GM19468 (cell line): ENCODE measurements around the gene UBE3D.
"Not testable (repeated sequence)": the region's sequence is repeated elsewhere in the genome, so short reads cannot be mapped to it uniquely, and the experiment has no call there.

Source experiments
- ATAC-seq: cut with Tn5 transposase; IDR thresholded peaks from one replicate; pipeline ENCODE4 v1.9.1; 2021; ENCODE audit warnings: mild to moderate bottlenecking, moderate library complexity, moderate number of reproducible peaks; ENCODE audit not compliant: unreplicated experiment; ENCODE audit errors: extremely low read depth

The UBE3D gene

GRCh38 chr6:82924799-82925535, 140.7 kb downstream of the UBE3D start:
- ATAC-seq, result no peak

- no peak for ATAC-seq
These were observed 144.4 kb downstream of the UBE3D start for GRCh38 chr6:82921258-82921657.

GRCh38 chr6:82917346-82918064, 148.1 kb downstream of the UBE3D start:
- no peak for ATAC-seq

GRCh38 chr6:82915666-82916065, 150.0 kb downstream of the UBE3D start:
- ATAC-seq, result no peak

GRCh38 chr6:82914511-82914910, 151.1 kb downstream of the UBE3D start:
- ATAC-seq, result no peak

GRCh38 chr6:82910820-82911219, 154.8 kb downstream of the UBE3D start:
- no peak for ATAC-seq

GRCh38 chr6:82910395-82910794, 155.2 kb downstream of the UBE3D start:
- ATAC-seq, result no peak

- no peak for ATAC-seq
These were observed 156.1 kb downstream of the UBE3D start for GRCh38 chr6:82909551-82909950.

GRCh38 chr6:82908661-82909060, 157.0 kb downstream of the UBE3D start:
- ATAC-seq, result no peak

- ATAC-seq, result no peak
These were observed 158.7 kb downstream of the UBE3D start for GRCh38 chr6:82906951-82907350.

GRCh38 chr6:82906489-82906888, 159.2 kb downstream of the UBE3D start:
- ATAC-seq, result no peak

GRCh38 chr6:82904860-82905259, 160.8 kb downstream of the UBE3D start:
- ATAC-seq, result no peak

GRCh38 chr6:82904257-82904656, 161.4 kb downstream of the UBE3D start:
- ATAC-seq, result no peak

GRCh38 chr6:82902290-82902689, 163.4 kb downstream of the UBE3D start:
- ATAC-seq, result no peak

- no peak for ATAC-seq
These were observed 170.9 kb downstream of the UBE3D start for GRCh38 chr6:82894653-82895259.

GRCh38 chr6:82893889-82894652, 171.6 kb downstream of the UBE3D start:
- no peak for ATAC-seq

GRCh38 chr6:82891503-82891902, 174.1 kb downstream of the UBE3D start:
- ATAC-seq, result not testable (repeated sequence)

GRCh38 chr6:82891076-82891475, 174.6 kb downstream of the UBE3D start:
- ATAC-seq, result no peak

- no peak for ATAC-seq
These were observed 175.4 kb downstream of the UBE3D start for GRCh38 chr6:82890240-82890639.

- no peak for ATAC-seq
These were observed 176.5 kb downstream of the UBE3D start for GRCh38 chr6:82889143-82889542.
